H9 (cell line): Measurements from ENCODE around the gene MAP7D3. TPM values are rescaled to one million over a fixed set of nuclear protein-coding genes. Genes with fewer than 3 reads are reported as not detected.

Experiments used
- DNase-seq: peaks from one replicate; pipeline ENCODE4 v3.0.0-alpha.2; 2017
- H2AFZ ChIP-seq: one replicate; pipeline ENCODE4 v1.6.1; 2013; ENCODE audit warnings: mild to moderate bottlenecking, low read length, control low read depth, moderate library complexity
- H2AK5ac ChIP-seq: 2 replicates; pipeline ENCODE4 v1.6.1; 2013; ENCODE audit warnings: low read length, control low read depth, mixed read lengths; ENCODE audit not compliant: insufficient read length
- H2BK120ac ChIP-seq: one replicate; pipeline ENCODE4 v1.6.1; 2013; ENCODE audit warnings: low read depth, mild to moderate bottlenecking, low read length, control low read depth, inconsistent platforms; ENCODE audit not compliant: poor library complexity, severe bottlenecking
- H2BK12ac ChIP-seq: 2 replicates; pipeline ENCODE4 v1.6.1; 2013; ENCODE audit warnings: low read length, control low read depth, mixed read lengths, low read depth; ENCODE audit not compliant: insufficient read length
- H2BK15ac ChIP-seq: 2 replicates; pipeline ENCODE4 v1.6.1; 2013; ENCODE audit warnings: low read depth, low read length, control low read depth
- H2BK20ac ChIP-seq: one replicate; pipeline ENCODE4 v1.6.1; 2013; ENCODE audit warnings: low read depth, mild to moderate bottlenecking, low read length, control low read depth, inconsistent platforms; ENCODE audit not compliant: poor library complexity, severe bottlenecking
- H2BK5ac ChIP-seq: 2 replicates; pipeline ENCODE4 v1.6.1; 2013; ENCODE audit warnings: low read length, control low read depth, mixed read lengths; ENCODE audit not compliant: insufficient read length
- H3K14ac ChIP-seq: 2 replicates; pipeline ENCODE4 v1.6.1; 2013; ENCODE audit warnings: low read length, control low read depth; ENCODE audit not compliant: insufficient read depth
- H3K18ac ChIP-seq: 2 replicates; pipeline ENCODE4 v1.6.1; 2013; ENCODE audit warnings: low read depth, mild to moderate bottlenecking, mixed read lengths, low read length, control low read depth; ENCODE audit not compliant: insufficient read length
- H3K23ac ChIP-seq: 2 replicates; pipeline ENCODE4 v1.6.1; 2013; ENCODE audit warnings: low read length, control low read depth, mixed read lengths, low read depth; ENCODE audit not compliant: insufficient read length
- H3K23me2 ChIP-seq: 2 replicates; pipeline ENCODE4 v1.6.1; 2013; ENCODE audit warnings: low read depth, mild to moderate bottlenecking, mixed read lengths, low read length, control low read depth; ENCODE audit not compliant: insufficient read length, poor library complexity, severe bottlenecking
- H3K27ac ChIP-seq: 2 replicates; pipeline ENCODE4 v1.5.1; 2013; ENCODE audit warnings: low read length, control low read depth, mixed read lengths, low read depth; ENCODE audit not compliant: insufficient read length
- H3K27me3 ChIP-seq: 2 replicates; pipeline ENCODE4 v1.6.1; 2013; ENCODE audit warnings: low read length, control low read depth, inconsistent platforms; ENCODE audit not compliant: insufficient read depth
- H3K4ac ChIP-seq: 2 replicates; pipeline ENCODE4 v1.6.1; 2013; ENCODE audit warnings: low read depth, mild to moderate bottlenecking, control low read depth, inconsistent platforms, low read length, moderate library complexity
- H3K4me1 ChIP-seq: 2 replicates; pipeline ENCODE4 v1.6.1; 2013; ENCODE audit warnings: low read length, control low read depth, inconsistent platforms; ENCODE audit not compliant: insufficient read depth
- H3K4me2 ChIP-seq: 2 replicates; pipeline ENCODE4 v1.6.1; 2013; ENCODE audit warnings: low read length, control low read depth, mixed read lengths; ENCODE audit not compliant: insufficient read length, insufficient read depth
- H3K56ac ChIP-seq: 2 replicates; pipeline ENCODE4 v1.6.1; 2013; ENCODE audit warnings: low read depth, mild to moderate bottlenecking, mixed read lengths, low read length, control low read depth; ENCODE audit not compliant: insufficient read length
- H3K79me1 ChIP-seq: 2 replicates; pipeline ENCODE4 v1.6.1; 2013; ENCODE audit warnings: low read depth, mild to moderate bottlenecking, moderate library complexity, low read length, control low read depth, inconsistent platforms; ENCODE audit not compliant: insufficient read depth, poor library complexity, severe bottlenecking
- H3K79me2 ChIP-seq: 2 replicates; pipeline ENCODE4 v1.6.1; 2013; ENCODE audit warnings: low read length, control low read depth, inconsistent platforms; ENCODE audit not compliant: insufficient read depth
- H3K9ac ChIP-seq: 2 replicates; pipeline ENCODE4 v1.6.1; 2013; ENCODE audit warnings: low read length, control low read depth, mixed read lengths; ENCODE audit not compliant: insufficient read length; ENCODE audit errors: extremely low read depth
- H3K9me3 ChIP-seq: one replicate; pipeline ENCODE4 v1.6.1; 2013; ENCODE audit warnings: low read depth, low read length, inconsistent platforms; ENCODE audit not compliant: control insufficient read depth
- H3T11ph ChIP-seq: one replicate; pipeline ENCODE4 v1.6.1; 2013; ENCODE audit warnings: mild to moderate bottlenecking, low read length, control low read depth, inconsistent platforms
- H4K20me1 ChIP-seq: one replicate; pipeline ENCODE4 v1.6.1; 2013; ENCODE audit not compliant: control insufficient read depth, insufficient read length, insufficient read depth
- H4K5ac ChIP-seq: 2 replicates; pipeline ENCODE4 v1.6.1; 2013; ENCODE audit warnings: low read depth, mild to moderate bottlenecking, mixed read lengths, low read length, control low read depth; ENCODE audit not compliant: insufficient read length
- H4K8ac ChIP-seq: replicated peaks from 2 replicates; pipeline ENCODE4 v1.6.1; 2013; ENCODE audit warnings: low read length, control low read depth, mixed read lengths, low read depth; ENCODE audit not compliant: insufficient read length
- H4K91ac ChIP-seq: 2 replicates; pipeline ENCODE4 v1.6.1; 2013; ENCODE audit warnings: low read depth, mild to moderate bottlenecking, moderate library complexity, mixed read lengths, low read length, control low read depth; ENCODE audit not compliant: insufficient read length
- H3K27ac Mint-ChIP-seq, 3 experiments: 2 replicates in 2 of 3; 3 replicates in 1 of 3; pipeline ENCODE4 v1.8.0; 2020 to 2021; ENCODE audit warnings: mixed read lengths in 3 of 3, mild to moderate bottlenecking in 1 of 3, moderate library complexity in 1 of 3
- H3K27me3 Mint-ChIP-seq: 2 replicates; pipeline ENCODE4 v1.8.0; 2021; ENCODE audit warnings: low read depth, mild to moderate bottlenecking, moderate library complexity, mixed read lengths
- H3K36me3 Mint-ChIP-seq, 3 experiments: 2 replicates in 2 of 3; 3 replicates in 1 of 3; pipeline ENCODE4 v1.8.0; 2020 to 2021; ENCODE audit warnings: low read depth in 3 of 3, mixed read lengths in 3 of 3; ENCODE audit not compliant: insufficient read depth in 1 of 3
- H3K4me1 Mint-ChIP-seq, 2 experiments: 2 replicates each; pipeline ENCODE4 v1.8.0; 2020; ENCODE audit warnings: mixed read lengths in 2 of 2
- H3K4me3 Mint-ChIP-seq, 2 experiments: 2 replicates in 1 of 2; 3 replicates in 1 of 2; pipeline ENCODE4 v1.8.0; 2020 to 2021; ENCODE audit warnings: mild to moderate bottlenecking in 2 of 2, mixed read lengths in 2 of 2, moderate library complexity in 1 of 2
- H3K9me3 Mint-ChIP-seq, 2 experiments: 2 replicates in 1 of 2; 3 replicates in 1 of 2; pipeline ENCODE4 v1.8.0; 2020; ENCODE audit warnings: mild to moderate bottlenecking in 2 of 2, mixed read lengths in 2 of 2, moderate library complexity in 1 of 2
- WGBS: extraction: QIAGEN DNeasy Blood & Tissue Kit; methylation state at CpG from one replicate; pipeline ENCODE4 v1.1.7; 2013; ENCODE audit warnings: missing lambda C conversion rate, low lambda C conversion rate, mixed read lengths; ENCODE audit not compliant: insufficient read length; ENCODE audit errors: extremely low coverage; 5-methylcytosine and 5-hydroxymethylcytosine counted together
- total RNA-seq: library from RNA; stranded (reverse); gene quantifications from 2 replicates; pipeline ENCODE4 v1.2.1, GENCODE V29; 2021
- TF ChIP-seq, protein P1 (sequence below): fragments of 200-600 bp; sonication (generic); conservative IDR thresholded peaks from 3 replicates; pipeline ENCODE4 v1.8.0; 2021; ENCODE audit warnings: antibody characterized with exemption, mild to moderate bottlenecking

The MAP7D3 gene
- total RNA-seq, 1 experiment from 2014 or later: 15.2 TPM

DNA sequence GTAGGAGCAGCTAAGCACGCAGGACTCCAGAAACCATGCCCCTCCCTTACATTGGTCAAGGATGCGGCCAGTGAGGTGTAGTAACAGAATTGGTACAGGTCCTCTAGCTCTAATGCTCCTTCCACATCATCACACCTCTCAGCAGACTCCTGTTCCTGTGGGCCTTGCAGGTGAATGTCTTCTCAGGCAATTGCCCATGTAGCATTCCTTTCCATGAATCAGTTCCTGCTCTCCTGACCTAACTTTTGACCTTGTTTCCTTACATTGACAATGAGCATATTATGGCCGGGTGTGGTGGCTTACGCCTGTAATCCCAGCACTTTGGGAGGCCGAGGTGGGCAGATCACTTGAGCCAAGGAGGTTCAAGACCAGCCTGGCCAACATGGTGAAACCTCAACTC is 31.3 kb downstream of the MAP7D3 start:
- H3K9me3 ChIP-seq: peaks cover 26% of the 10 kb centered on the region
- H3K27ac ChIP-seq: no peak overlapping the region
- H2BK12ac ChIP-seq: no peak overlapping the region
- no peaks in the 10 kb centered on the region for H3K4me1 ChIP-seq
- no peak overlapping the region for H4K5ac ChIP-seq
- WGBS: no CpG with 5 or more reads among the region's 5 CpGs
- TF ChIP-seq, protein P1, sequence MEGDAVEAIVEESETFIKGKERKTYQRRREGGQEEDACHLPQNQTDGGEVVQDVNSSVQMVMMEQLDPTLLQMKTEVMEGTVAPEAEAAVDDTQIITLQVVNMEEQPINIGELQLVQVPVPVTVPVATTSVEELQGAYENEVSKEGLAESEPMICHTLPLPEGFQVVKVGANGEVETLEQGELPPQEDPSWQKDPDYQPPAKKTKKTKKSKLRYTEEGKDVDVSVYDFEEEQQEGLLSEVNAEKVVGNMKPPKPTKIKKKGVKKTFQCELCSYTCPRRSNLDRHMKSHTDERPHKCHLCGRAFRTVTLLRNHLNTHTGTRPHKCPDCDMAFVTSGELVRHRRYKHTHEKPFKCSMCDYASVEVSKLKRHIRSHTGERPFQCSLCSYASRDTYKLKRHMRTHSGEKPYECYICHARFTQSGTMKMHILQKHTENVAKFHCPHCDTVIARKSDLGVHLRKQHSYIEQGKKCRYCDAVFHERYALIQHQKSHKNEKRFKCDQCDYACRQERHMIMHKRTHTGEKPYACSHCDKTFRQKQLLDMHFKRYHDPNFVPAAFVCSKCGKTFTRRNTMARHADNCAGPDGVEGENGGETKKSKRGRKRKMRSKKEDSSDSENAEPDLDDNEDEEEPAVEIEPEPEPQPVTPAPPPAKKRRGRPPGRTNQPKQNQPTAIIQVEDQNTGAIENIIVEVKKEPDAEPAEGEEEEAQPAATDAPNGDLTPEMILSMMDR: no peak
- H4K91ac ChIP-seq: no peak overlapping the region
- no peaks in the 10 kb centered on the region for H4K20me1 ChIP-seq
- no peaks in the 10 kb centered on the region for H3K79me2 ChIP-seq
- no peak overlapping the region for H3K9ac ChIP-seq
- H2AK5ac ChIP-seq: no peak overlapping the region
- no peak overlapping the region for H3K4ac ChIP-seq
- H3T11ph ChIP-seq: no peak overlapping the region
- H3K18ac ChIP-seq: no peak overlapping the region
- no peaks in the 10 kb centered on the region for H3K4me1 Mint-ChIP-seq
- peaks cover 44 to 64% of the 10 kb centered on the region in 2 experiments for H3K9me3 Mint-ChIP-seq
- H2BK120ac ChIP-seq: no peak overlapping the region
- no peak overlapping the region for H2BK5ac ChIP-seq
- no peak overlapping the region for H3K4me3 Mint-ChIP-seq
- no peak overlapping the region for H2BK20ac ChIP-seq
- H4K8ac ChIP-seq: no peak overlapping the region
- no peak overlapping the region for H3K27ac Mint-ChIP-seq
- H3K36me3 Mint-ChIP-seq: peaks cover 16 to 69% (median 43%) of the 10 kb centered on the region in 3 experiments
- H3K27me3 Mint-ChIP-seq: no peaks in the 10 kb centered on the region
- H3K4me2 ChIP-seq: no peak overlapping the region
- H2BK15ac ChIP-seq: no peak overlapping the region
- no peak for DNase-seq
- H3K79me1 ChIP-seq: no peaks in the 10 kb centered on the region
- H3K14ac ChIP-seq: no peak overlapping the region
- no peaks in the 10 kb centered on the region for H3K27me3 ChIP-seq
- no peak overlapping the region for H3K23ac ChIP-seq
- no peak overlapping the region for H3K56ac ChIP-seq
- no peak overlapping the region for H2AFZ ChIP-seq
- no peaks in the 10 kb centered on the region for H3K23me2 ChIP-seq
